ENCODE data around the gene LAMP2.

- TF ChIP-seq CTCF (IDR thresholded peaks at IDR 0.05) (no peak), EP300 (IDR thresholded peaks at IDR 0.05) (no peak)
Measured at GRCh38 chrX:120468071-120468470, 1.0 kb downstream of the LAMP2 start.

Measured in stomach (tissue), 4 donors.